Dedifferentiated amniotic fluid mesenchymal stem cell (primary cell): ENCODE measurements around the gene ZNF514.
"Not testable (repeated sequence)": the region's sequence is repeated elsewhere in the genome, so short reads cannot be mapped to it uniquely, and the experiment has no call there.

Source experiments
- DNase-seq: peaks from one replicate; pipeline ENCODE4 v3.0.0-alpha.2; 2016; ENCODE audit errors: extremely low spot score

The ZNF514 gene

DNA sequence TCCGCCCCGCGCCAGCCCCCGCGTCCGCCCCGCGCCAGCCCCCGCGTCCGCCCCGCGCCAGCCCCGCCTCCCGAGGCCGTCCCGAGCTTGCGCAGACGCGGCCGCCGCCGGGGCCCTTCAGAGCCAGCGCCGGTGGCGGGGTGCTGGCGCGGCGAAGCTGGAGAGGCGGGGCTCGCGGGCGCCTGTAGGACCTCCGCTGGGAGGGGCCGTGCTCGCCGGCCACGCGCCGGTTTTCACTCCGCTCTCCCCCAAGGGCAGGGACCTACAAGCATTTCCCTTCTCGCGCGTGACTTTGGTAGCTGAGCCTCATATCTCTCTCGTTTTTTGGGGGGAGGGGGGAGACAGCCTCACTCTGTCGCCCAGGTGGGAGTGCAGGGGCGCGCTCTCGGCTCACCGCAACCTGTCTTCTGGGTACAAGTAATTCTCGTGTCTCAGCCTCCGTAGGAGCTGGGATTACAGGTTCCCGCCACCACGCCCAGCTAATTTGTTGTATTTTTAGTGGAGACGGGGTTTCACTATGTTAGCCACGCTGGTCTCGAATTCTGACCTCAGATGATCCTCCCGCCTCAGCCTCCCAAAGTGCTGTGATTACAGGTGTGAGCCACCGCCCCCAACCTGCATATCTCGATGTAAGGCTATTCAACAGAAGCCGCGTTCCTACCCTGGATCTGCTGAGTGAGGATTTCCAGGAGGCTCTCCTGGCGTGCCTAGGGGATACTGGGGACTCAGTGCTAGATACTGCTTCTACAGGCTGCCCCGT lies at the start of gene ZNF514:
TSS of gene ZNF514 (minus strand) at position 159 of the 760 bp plus-strand sequence. CDS start 6,595 bp downstream, outside the sequence.
- DNase-seq, result peak; percentile 36

DNA sequence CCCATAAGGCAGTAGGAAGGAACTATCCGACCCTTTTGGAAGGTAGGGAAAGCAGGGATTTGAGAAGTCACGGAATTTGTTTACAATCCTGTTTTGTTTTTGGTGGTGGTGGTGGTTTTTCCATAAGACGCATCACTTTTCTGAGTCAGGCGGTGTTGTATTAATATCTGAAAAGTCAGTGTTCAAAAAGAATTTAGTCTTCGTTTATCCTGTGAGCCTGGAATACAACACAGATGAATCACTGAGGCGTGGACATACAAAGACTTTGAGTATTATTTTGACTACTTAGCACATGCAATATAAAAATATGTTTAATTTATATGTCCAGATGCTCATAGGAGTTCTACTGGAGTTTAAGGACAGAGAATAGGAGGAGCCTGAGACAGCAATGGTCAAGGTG lies 48.5 kb upstream of the ZNF514 start:
- DNase-seq, result peak; percentile 24

GRCh38 chr2:95207111-95207961 lies 47.7 kb upstream of the ZNF514 start, which contains the start of gene ZNF892:
TSS of gene ZNF892 (plus strand) at chr2:95207521. CDS start at chr2:95207816, 295 bp downstream.
- peak; percentile 80 for DNase-seq

DNA sequence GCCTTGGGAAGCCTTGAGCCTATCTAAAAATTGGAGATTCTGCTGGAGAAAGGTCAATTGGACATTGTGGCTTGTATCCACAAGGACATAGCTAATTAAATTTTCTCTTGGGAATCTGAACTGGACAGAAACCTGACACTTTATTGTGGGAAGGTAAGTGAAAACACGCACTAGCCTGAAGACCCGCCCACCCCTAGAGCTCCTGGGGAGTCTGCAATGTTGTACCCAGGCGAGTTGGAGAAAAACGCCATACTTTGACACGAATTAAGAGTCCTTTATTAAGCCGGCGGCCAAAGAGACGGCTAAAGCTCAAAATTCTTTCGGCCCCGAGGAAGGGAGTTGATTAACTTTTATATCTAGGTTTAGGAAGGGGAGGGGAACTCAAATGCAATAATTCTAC lies 46.4 kb upstream of the ZNF514 start:
- DNase-seq, result no peak

DNA sequence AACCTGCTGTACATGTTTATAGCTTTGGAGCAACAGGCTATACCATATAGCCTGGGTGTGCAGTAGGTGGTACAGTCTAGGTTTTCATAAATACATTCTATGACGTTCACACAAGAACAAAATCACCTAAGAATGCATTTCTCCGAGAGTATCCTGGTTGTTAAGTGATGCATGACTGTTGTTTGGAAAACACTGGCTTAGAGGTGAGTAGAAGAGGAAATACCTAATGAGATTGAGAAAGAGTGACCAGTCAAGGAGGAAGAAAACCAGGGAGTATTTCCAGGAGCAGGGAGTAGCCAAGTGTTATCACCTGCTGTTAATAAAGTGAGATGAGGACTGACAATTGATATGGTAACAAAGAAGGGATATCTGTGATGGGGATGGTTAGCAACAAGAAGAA lies 44.7 kb upstream of the ZNF514 start:
- no peak for DNase-seq

GRCh38 chr2:95203911-95204310 lies 44.3 kb upstream of the ZNF514 start:
- no peak for DNase-seq

DNA sequence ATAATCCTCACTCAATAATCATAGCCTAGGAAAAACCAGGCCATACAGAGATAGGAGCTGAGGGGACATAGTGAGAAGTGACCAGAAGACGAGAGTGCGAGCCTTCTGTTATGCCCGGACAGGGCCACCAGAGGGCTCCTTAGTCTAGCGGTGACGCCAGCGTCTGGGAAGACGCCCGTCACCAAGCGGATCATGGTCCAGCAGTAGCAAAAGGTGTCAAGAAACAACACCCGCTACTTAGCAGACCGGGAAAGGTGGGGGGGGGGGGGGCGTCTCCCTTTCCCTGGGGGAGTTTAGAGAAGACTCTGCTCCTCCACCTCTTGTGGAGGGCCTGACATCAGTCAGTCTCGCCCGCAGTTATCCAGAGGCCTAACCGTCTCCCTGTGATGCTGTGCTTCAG lies 33.3 kb upstream of the ZNF514 start:
- not testable (repeated sequence) for DNase-seq

GRCh38 chr2:95185973-95186372 lies 26.3 kb upstream of the ZNF514 start:
- DNase-seq, result no peak

DNA sequence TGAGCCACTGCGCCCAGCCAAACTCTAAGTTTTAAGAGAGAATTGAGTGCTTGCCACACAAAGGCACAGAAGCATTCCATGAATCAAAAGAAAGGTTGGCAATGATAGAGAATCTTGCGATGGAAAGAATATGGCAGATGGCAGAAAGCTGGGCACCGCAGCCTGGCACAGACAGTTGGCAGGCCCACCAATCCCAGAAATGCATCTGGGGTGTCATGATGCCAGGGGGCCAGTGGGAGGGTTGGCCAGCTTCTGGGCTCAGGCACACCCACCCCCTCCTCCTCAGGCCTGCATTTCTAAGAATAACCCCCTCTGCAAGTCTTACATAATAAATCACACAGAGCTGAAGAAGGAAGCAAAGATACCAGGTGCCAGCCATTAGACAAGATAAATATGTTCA lies 25.5 kb upstream of the ZNF514 start:
- no peak for DNase-seq

- DNase-seq, result no peak
Measured at GRCh38 chr2:95181774-95182173, 22.1 kb upstream of the ZNF514 start.

DNA sequence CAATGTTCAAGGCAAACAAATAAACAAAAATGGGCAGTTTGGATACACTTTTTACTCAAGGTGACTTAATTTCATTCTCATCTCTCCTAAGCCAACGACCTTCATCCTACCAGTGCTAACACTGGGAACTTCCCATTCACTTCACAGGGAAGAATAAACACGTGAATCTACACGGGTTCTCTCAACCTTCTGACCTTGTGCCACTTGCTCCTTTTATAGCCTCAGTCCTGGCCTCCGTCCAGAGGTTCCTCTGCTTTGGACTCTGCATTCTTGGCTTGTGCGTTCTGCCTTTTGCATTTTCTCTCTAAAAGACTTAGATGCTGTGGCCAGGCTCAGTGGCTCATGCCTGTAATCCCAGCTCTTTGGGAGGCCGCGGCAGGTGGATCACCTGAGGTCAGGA lies 19.8 kb upstream of the ZNF514 start:
- no peak for DNase-seq

- DNase-seq, result no peak
Measured at GRCh38 chr2:95174031-95174542, 14.4 kb upstream of the ZNF514 start.

GRCh38 chr2:95171902-95172301 lies 12.3 kb upstream of the ZNF514 start:
- DNase-seq, result no peak

- DNase-seq, result no peak
Measured at GRCh38 chr2:95166065-95166763, 6.6 kb upstream of the ZNF514 start.

DNA sequence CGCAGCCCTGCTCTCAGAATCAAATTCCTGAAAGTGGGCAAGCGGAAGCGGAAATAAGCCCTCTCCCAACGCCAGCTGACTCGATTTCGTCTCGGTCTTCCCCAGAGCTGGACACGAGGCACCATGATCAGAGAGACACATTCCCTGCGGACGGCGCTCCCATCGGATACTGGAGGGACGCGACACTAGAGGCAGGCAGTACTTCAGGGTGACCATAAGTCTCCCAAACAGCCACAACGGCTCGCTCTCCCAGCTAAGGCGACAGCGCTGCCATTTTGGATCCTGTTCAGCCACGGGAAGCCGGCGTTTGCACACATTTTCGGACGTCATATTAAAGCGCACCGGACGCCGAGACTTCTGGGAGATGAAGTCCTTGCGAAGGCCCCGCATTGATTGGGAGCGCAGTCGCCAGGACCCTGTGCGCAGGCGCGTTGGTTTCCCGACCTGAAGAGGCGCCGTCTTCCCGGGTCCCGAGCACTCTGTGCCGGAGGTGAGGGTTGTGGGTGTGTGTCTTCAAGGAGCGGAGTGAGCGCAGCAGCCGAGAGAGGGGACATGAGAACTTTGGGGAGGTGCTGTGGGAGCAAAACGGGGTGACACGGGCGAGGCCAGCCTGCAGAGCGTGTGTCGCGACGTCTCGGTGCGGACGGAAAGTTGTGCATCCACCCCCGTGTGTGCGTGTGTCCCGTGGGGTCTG lies 5.9 kb upstream of the ZNF514 start, which contains the start of gene ZNF2:
TSS of gene ZNF2 (plus strand) at position 439 of the 694 bp plus-strand sequence. CDS start 10,418 bp downstream, outside the sequence.
- DNase-seq, result peak; percentile 97

- no peak for DNase-seq
Measured at GRCh38 chr2:95165030-95165370, 5.4 kb upstream of the ZNF514 start.

GRCh38 chr2:95158891-95159619 lies 593 bp downstream of the ZNF514 start:
- no peak for DNase-seq

DNA sequence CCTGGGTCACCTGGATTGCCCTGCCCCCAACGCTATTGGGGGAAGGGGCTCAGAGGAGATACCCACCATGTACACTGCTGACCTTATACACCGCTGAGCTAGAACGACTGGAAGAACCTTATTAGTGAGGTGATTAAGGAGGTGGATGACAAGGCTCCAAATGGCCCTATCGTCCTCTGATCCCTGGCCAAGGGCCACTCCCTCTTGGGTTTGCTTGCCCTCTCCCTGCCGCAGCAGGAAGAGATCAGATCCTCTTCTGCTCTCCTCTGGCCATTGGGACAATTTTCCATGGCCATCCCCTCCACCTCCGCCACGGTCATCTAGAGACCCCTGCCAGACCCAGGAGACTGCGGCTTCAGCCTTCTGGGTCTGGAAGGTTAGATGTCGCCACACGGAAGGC lies 1.2 kb downstream of the ZNF514 start:
- DNase-seq, result no peak

- DNase-seq, result no peak
Measured at GRCh38 chr2:95149397-95149984, 10.2 kb downstream of the ZNF514 start.

DNA sequence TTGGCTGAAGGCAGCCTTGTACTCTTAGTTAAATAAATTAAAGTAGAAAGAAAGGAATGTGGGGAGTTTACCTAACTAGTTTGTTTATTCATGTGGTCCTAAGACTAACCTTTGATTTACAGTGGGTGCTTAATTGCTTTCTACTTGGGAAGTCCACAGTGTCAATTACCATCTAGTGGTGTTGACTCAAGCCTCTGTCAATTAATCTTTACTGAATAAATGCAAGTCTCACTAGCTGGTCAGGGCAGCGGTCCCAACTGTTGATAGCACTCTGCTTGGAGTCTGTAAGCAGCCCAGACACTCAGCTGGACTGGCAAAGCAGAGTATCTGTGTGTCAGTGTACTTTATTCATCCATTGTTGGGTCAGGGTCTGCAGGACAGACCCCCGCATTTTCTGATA lies 15.8 kb downstream of the ZNF514 start:
- DNase-seq, result no peak
